H1 (cell line): Measurements from ENCODE around the gene TP73. TPM values are rescaled to one million over a fixed set of nuclear protein-coding genes. Genes with fewer than 3 reads are reported as not detected.

Experiments
- KDM4A ChIP-seq: IDR thresholded peaks from one replicate; pipeline ENCODE4 v1.7.1; 2012; ENCODE audit warnings: low read depth, mild to moderate bottlenecking, moderate library complexity, low read length, inconsistent platforms; ENCODE audit not compliant: severe bottlenecking
- TAF1 ChIP-seq: IDR thresholded peaks from 2 replicates; pipeline ENCODE4 v1.6.1; 2011; ENCODE audit warnings: mild to moderate bottlenecking, low read depth, low read length
- polyA plus RNA-seq, 7 experiments: library from polyadenylated mRNA; depleted of rRNA in 3 of 7; stranded (reverse) in 5 of 7; unstranded in 2 of 7; fragments of >200 nt in 5 of 7; fragments of 200-250 nt in 2 of 7; gene quantifications; 1 replicate in 5 of 7; 2 replicates in 1 of 7; 4 replicates in 1 of 7; pipeline versions ENCODE4 v1.2.1 to v1.2.3, GENCODE V29; 2011 to 2013; ENCODE audit warnings: missing spikeins in 2 of 7, mixed read lengths in 2 of 7
- total RNA-seq: library from RNA; stranded (reverse); fragmentation: NEBNext Ultra II Directional; extraction: Animal tissue kit (Norgen Biotek cat#: 25700); gene quantifications from 2 replicates; pipeline ENCODE4 v1.2.1, GENCODE V29; 2021

TP73 gene
- total and polyA plus RNA-seq, 2 of the 8 experiments (the other 6 are each of a cell fraction or from before 2014, with no cell fraction given), result 2.6 to 3.1 TPM

DNA sequence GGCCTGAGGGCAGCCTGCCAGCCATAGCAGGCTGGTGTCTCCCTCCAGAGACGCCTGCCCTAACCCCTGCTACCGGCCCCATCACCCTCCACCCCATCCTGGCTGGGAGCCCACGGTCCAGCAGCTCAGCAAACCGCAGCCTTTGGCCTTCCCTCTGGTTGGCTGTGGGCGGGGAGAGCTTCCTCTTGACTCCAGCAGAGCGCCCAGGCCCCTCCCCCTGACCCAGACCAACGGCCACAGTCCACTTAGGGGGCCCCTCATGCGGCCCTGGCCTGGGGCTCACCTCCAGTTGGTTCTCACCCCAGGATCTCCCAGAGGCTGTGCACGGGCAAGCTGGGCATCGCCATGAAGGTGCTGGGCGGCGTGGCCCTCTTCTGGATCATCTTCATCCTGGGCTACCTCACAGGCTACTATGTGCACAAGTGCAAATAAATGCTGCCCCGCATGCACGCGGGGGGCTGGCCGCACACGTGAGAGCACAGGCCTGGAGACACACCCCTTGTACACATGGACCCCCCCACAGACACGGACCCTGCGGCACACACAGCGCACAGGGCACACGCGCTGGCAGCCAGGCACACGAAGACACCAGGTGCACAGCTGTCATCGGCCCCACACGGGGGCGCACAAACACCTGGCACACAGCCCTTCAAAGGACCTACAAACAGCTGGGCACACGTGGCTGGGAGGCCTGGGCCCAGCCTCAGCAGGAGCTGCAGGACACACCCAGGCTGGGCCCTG is 123.3 kb downstream of the TP73 start (continued):
- TF ChIP-seq TAF1 (no peak), KDM4A (no peak)
